ENCODE measurements around the gene FITM1.

GRCh38 chr14:24167469-24168114 is 37.1 kb downstream of the FITM1 start:
- no peak for TF ChIP-seq CTCF (IDR thresholded peaks at IDR 0.05)
- no peak for TF ChIP-seq POLR2A (IDR thresholded peaks at IDR 0.05)

Measured in heart left ventricle (tissue), 13 donors.